ENCODE measurements around the gene INPP4A.

INPP4A gene

GRCh38 chr2:98460573-98461497 is 16.2 kb downstream of the INPP4A start:
- Histone ChIP-seq H3K27ac (ENCODE audit: low read length) (peak overlapping the region; percentile 87), H3K36me3 (replicated peaks; ENCODE audit: low read depth, low read length) (peaks cover 14% of the 10 kb centered on the region), H3K4me1 (ENCODE audit: low read length) (peaks cover 77% of the 10 kb centered on the region), H2AFZ (ENCODE audit: low read depth, low read length) (no peak overlapping the region), H3K79me2 (ENCODE audit: low read length) (peaks cover 39% of the 10 kb centered on the region), H3K4me2 (ENCODE audit: low read length) (peak overlapping the region; percentile 96), H3K4me3 (ENCODE audit: low read length) (peak overlapping the region; percentile 72), H3K9ac (ENCODE audit: low read length) (peak overlapping the region; percentile 60; the same call in 1 of the 2 replicates), H4K20me1 (ENCODE audit: insufficient read depth, low read length) (peaks cover 16% of the 10 kb centered on the region; the same call in 1 of the 2 replicates), H3K27me3 (ENCODE audit: low read depth, low read length) (no peaks in the 10 kb centered on the region), H3K9me3 (ENCODE audit: insufficient read depth, low read length) (no peaks in the 10 kb centered on the region)
- TF ChIP-seq, protein P1, sequence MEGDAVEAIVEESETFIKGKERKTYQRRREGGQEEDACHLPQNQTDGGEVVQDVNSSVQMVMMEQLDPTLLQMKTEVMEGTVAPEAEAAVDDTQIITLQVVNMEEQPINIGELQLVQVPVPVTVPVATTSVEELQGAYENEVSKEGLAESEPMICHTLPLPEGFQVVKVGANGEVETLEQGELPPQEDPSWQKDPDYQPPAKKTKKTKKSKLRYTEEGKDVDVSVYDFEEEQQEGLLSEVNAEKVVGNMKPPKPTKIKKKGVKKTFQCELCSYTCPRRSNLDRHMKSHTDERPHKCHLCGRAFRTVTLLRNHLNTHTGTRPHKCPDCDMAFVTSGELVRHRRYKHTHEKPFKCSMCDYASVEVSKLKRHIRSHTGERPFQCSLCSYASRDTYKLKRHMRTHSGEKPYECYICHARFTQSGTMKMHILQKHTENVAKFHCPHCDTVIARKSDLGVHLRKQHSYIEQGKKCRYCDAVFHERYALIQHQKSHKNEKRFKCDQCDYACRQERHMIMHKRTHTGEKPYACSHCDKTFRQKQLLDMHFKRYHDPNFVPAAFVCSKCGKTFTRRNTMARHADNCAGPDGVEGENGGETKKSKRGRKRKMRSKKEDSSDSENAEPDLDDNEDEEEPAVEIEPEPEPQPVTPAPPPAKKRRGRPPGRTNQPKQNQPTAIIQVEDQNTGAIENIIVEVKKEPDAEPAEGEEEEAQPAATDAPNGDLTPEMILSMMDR (IDR thresholded peaks at IDR 0.05; ENCODE audit: low read depth, low read length) = no peak
- no peak for TF ChIP-seq EZH2phosphoT487 (IDR thresholded peaks at IDR 0.05; ENCODE audit: low read depth)

- H3K36me3 ChIP-seq (replicated peaks; ENCODE audit: low read depth, low read length) = peaks cover 12% of the 10 kb centered on the region
- peak overlapping the region; percentile 26; the same call in 1 of the 2 replicates for H3K9ac ChIP-seq (ENCODE audit: low read length)
- H3K4me3 ChIP-seq (ENCODE audit: low read length) = peak overlapping the region; percentile 53
- H3K27ac ChIP-seq (ENCODE audit: low read length) = peak overlapping the region; percentile 87
- peaks cover 82% of the 10 kb centered on the region for H3K4me1 ChIP-seq (ENCODE audit: low read length)
- peaks cover 15% of the 10 kb centered on the region; the same call in 1 of the 2 replicates for H4K20me1 ChIP-seq (ENCODE audit: insufficient read depth, low read length)
- no peaks in the 10 kb centered on the region for H3K27me3 ChIP-seq (ENCODE audit: low read depth, low read length)
- H3K9me3 ChIP-seq (ENCODE audit: insufficient read depth, low read length) = no peaks in the 10 kb centered on the region
- peaks cover 44% of the 10 kb centered on the region for H3K79me2 ChIP-seq (ENCODE audit: low read length)
- no peak for TF ChIP-seq EZH2phosphoT487 (IDR thresholded peaks at IDR 0.05; ENCODE audit: low read depth)
- TF ChIP-seq, protein P1 (IDR thresholded peaks at IDR 0.05; ENCODE audit: low read depth, low read length) = no peak
- peak overlapping the region; percentile 85 for H3K4me2 ChIP-seq (ENCODE audit: low read length)
- H2AFZ ChIP-seq (ENCODE audit: low read depth, low read length) = no peak overlapping the region
These were observed 16.9 kb downstream of the INPP4A start for GRCh38 chr2:98461498-98462049.

- Histone ChIP-seq H3K4me3 (ENCODE audit: low read length) (peak overlapping the region; percentile 1; the same call in 1 of the 2 replicates), H2AFZ (ENCODE audit: low read depth, low read length) (no peak overlapping the region), H3K36me3 (replicated peaks; ENCODE audit: low read depth, low read length) (peaks cover 12% of the 10 kb centered on the region), H4K20me1 (ENCODE audit: insufficient read depth, low read length) (peaks cover 10% of the 10 kb centered on the region; the same call in 1 of the 2 replicates), H3K4me1 (ENCODE audit: low read length) (peaks cover 89% of the 10 kb centered on the region), H3K27me3 (ENCODE audit: low read depth, low read length) (no peaks in the 10 kb centered on the region), H3K4me2 (ENCODE audit: low read length) (peak overlapping the region; percentile 71), H3K79me2 (ENCODE audit: low read length) (peaks cover 56% of the 10 kb centered on the region), H3K9ac (ENCODE audit: low read length) (no peak overlapping the region), H3K27ac (ENCODE audit: low read length) (peak overlapping the region; percentile 80), H3K9me3 (ENCODE audit: insufficient read depth, low read length) (no peaks in the 10 kb centered on the region)
- TF ChIP-seq, protein P1 (IDR thresholded peaks at IDR 0.05; ENCODE audit: low read depth, low read length) = no peak
- TF ChIP-seq EZH2phosphoT487 (IDR thresholded peaks at IDR 0.05; ENCODE audit: low read depth) = no peak
These were observed 18.4 kb downstream of the INPP4A start for GRCh38 chr2:98463081-98463481.

- Histone ChIP-seq H3K9me3 (ENCODE audit: insufficient read depth, low read length) (no peaks in the 10 kb centered on the region), H3K4me2 (ENCODE audit: low read length) (peak overlapping the region; percentile 71), H4K20me1 (ENCODE audit: insufficient read depth, low read length) (peaks cover 14% of the 10 kb centered on the region; the same call in 1 of the 2 replicates), H3K4me3 (ENCODE audit: low read length) (peak overlapping the region; percentile 1; the same call in 1 of the 2 replicates), H3K27ac (ENCODE audit: low read length) (peak overlapping the region; percentile 80), H3K36me3 (replicated peaks; ENCODE audit: low read depth, low read length) (peaks cover 12% of the 10 kb centered on the region), H3K4me1 (ENCODE audit: low read length) (peaks cover 89% of the 10 kb centered on the region), H3K27me3 (ENCODE audit: low read depth, low read length) (no peaks in the 10 kb centered on the region), H3K79me2 (ENCODE audit: low read length) (peaks cover 58% of the 10 kb centered on the region), H2AFZ (ENCODE audit: low read depth, low read length) (no peak overlapping the region), H3K9ac (ENCODE audit: low read length) (peak overlapping the region; percentile 1; the same call in 1 of the 2 replicates)
- TF ChIP-seq, protein P1 (IDR thresholded peaks at IDR 0.05; ENCODE audit: low read depth, low read length) = no peak
- no peak for TF ChIP-seq EZH2phosphoT487 (IDR thresholded peaks at IDR 0.05; ENCODE audit: low read depth)
These were observed 18.9 kb downstream of the INPP4A start for GRCh38 chr2:98463551-98463971.

Measured in OCI-LY3 (cell line).